BJ (cell line): ENCODE results near the gene SYT13. TPM values are rescaled to one million over a fixed set of nuclear protein-coding genes. Genes with fewer than 3 reads are reported as not detected.

Source experiments
- CTCF ChIA-PET: fragments of 350-600 bp; formaldehyde crosslinking; extraction: SDS; loops from one replicate; lab custom pipeline; 2021; ENCODE audit warnings: antibody characterized with exemption, inconsistent platforms; lab: Yijun Ruan, JAX
- POLR2A ChIA-PET: fragments of 300-600 bp; sonication (Branson Sonifier 250); formaldehyde crosslinking; extraction: SDS; loops from one replicate; lab custom pipeline; 2021; ENCODE audit warnings: antibody characterized with exemption; lab: Charles Lee
- DNase-seq: peaks from one replicate; pipeline ENCODE4 v3.0.0-alpha.2; 2011; ENCODE audit warnings: low read depth
- H3K27me3 ChIP-seq: 2 replicates; pipeline ENCODE4 v1.6.0; 2011; ENCODE audit warnings: low read length; ENCODE audit not compliant: control insufficient read depth, insufficient read depth
- H3K36me3 ChIP-seq: 2 replicates; pipeline ENCODE4 v1.5.1; 2011; ENCODE audit warnings: low read length; ENCODE audit not compliant: control insufficient read depth, insufficient read depth
- H3K4me3 ChIP-seq: 2 replicates; pipeline ENCODE4 v1.5.1; 2011; ENCODE audit warnings: low read depth, mild to moderate bottlenecking, control low read depth, low read length
- CTCF ChIP-seq: IDR thresholded peaks from 2 replicates; pipeline ENCODE4 v1.5.1; 2011; ENCODE audit warnings: low read depth, mild to moderate bottlenecking, control low read depth, inconsistent platforms, low read length, moderate library complexity; ENCODE audit not compliant: insufficient read depth
- polyA plus RNA-seq: library from polyadenylated mRNA; depleted of rRNA; stranded (reverse); fragments of >200 nt; gene quantifications from 2 replicates; pipeline ENCODE4 v1.2.3, GENCODE V29; 2011

SYT13 gene
- polyA plus RNA-seq, 1 experiment, result not detected

- peaks cover 16% of the 10 kb centered on the region for H3K27me3 ChIP-seq
- TF ChIP-seq CTCF, result no peak
- ChIA-PET POLR2A (no interaction called here), CTCF (interaction anchor here (0.8 to 8.2 kb wide), 6 partner anchors 36 to 362 kb away, joined by 3 to 134 read pairs (median 5); no protein-coding TSS in a partner anchor)
- no peak overlapping the region for H3K4me3 ChIP-seq
- DNase-seq, result no peak
- H3K36me3 ChIP-seq, result no peaks in the 10 kb centered on the region
Observed at GRCh38 chr11:45288339-45288738, 2.2 kb upstream of the SYT13 start.

- no peak overlapping the region for H3K4me3 ChIP-seq
- peaks cover 16% of the 10 kb centered on the region for H3K27me3 ChIP-seq
- TF ChIP-seq CTCF, result no peak
- DNase-seq, result no peak
- POLR2A ChIA-PET, result no interaction called here
- H3K36me3 ChIP-seq, result no peaks in the 10 kb centered on the region
- CTCF ChIA-PET, result interaction anchor here (0.9 to 8.2 kb wide), 7 partner anchors 8 to 180 kb away, joined by 3 to 134 read pairs (median 3); no protein-coding TSS in a partner anchor
Observed at GRCh38 chr11:45287316-45287903, 1.3 kb upstream of the SYT13 start.

- TF ChIP-seq CTCF, result no peak
- Histone ChIP-seq H3K36me3 (no peaks in the 10 kb centered on the region), H3K27me3 (peaks cover 14% of the 10 kb centered on the region), H3K4me3 (no peak overlapping the region)
- CTCF ChIA-PET, result interaction anchor here (8.2 kb wide), 1 partner anchor 178 kb away, joined by 134 read pairs; no protein-coding TSS in a partner anchor
- no peak for DNase-seq
- POLR2A ChIA-PET, result no interaction called here
Observed at GRCh38 chr11:45285250-45285828, 802 bp downstream of the SYT13 start.

- POLR2A ChIA-PET, result no interaction called here
- DNase-seq, result no peak
- no peak overlapping the region for H3K4me3 ChIP-seq
- no peaks in the 10 kb centered on the region for H3K36me3 ChIP-seq
- H3K27me3 ChIP-seq, result peaks cover 16% of the 10 kb centered on the region
- CTCF ChIA-PET, result interaction anchor here (1.0 kb wide), 1 partner anchor 30 kb away, joined by 3 read pairs; no protein-coding TSS in a partner anchor
- TF ChIP-seq CTCF, result no peak
Observed at GRCh38 chr11:45282081-45282480, 4.1 kb downstream of the SYT13 start.

- DNase-seq, result no peak
- TF ChIP-seq CTCF, result no peak
- no peaks in the 10 kb centered on the region for H3K36me3 ChIP-seq
- H3K4me3 ChIP-seq, result no peak overlapping the region
- peaks cover 9% of the 10 kb centered on the region for H3K27me3 ChIP-seq
- CTCF ChIA-PET, result no interaction called here
- POLR2A ChIA-PET, result no interaction called here
Observed at GRCh38 chr11:45280449-45280848, 5.7 kb downstream of the SYT13 start.
